GM19455 (cell line): ENCODE data around the gene HEMGN.
A peak's percentile ranks its signal among the peaks of the same experiment; 100 is the strongest.

Source experiments
- ATAC-seq: cut with Tn5 transposase; IDR thresholded peaks from one replicate; pipeline ENCODE4 v1.9.1; 2021; ENCODE audit not compliant: unreplicated experiment

The HEMGN gene

GRCh38 chr9:97933297-97933998 lies 4.5 kb downstream of the HEMGN start:
- ATAC-seq: no peak

GRCh38 chr9:97930972-97931371 lies 7.0 kb downstream of the HEMGN start:
- ATAC-seq: no peak

GRCh38 chr9:97928986-97929604 lies 8.9 kb downstream of the HEMGN start:
- ATAC-seq: no peak

- no peak for ATAC-seq
Measured at GRCh38 chr9:97925497-97926334, 12.3 kb downstream of the HEMGN start.

GRCh38 chr9:97924386-97924785 lies 13.6 kb downstream of the HEMGN start:
- ATAC-seq: no peak

- ATAC-seq: no peak
Measured at GRCh38 chr9:97923529-97924108, 14.4 kb downstream of the HEMGN start.

GRCh38 chr9:97921959-97922724 lies 15.8 kb downstream of the HEMGN start, which contains the start of gene TRMO:
TSS of gene TRMO (minus strand) at chr9:97922500. CDS start at chr9:97922493, 7 bp downstream.
- ATAC-seq: peak; percentile 86

- no peak for ATAC-seq
Measured at GRCh38 chr9:97919217-97919813, 18.7 kb downstream of the HEMGN start.

- no peak for ATAC-seq
Measured at GRCh38 chr9:97918611-97919010, 19.4 kb downstream of the HEMGN start.

- no peak for ATAC-seq
Measured at GRCh38 chr9:97911970-97912369, 26.0 kb downstream of the HEMGN start.

GRCh38 chr9:97911528-97911927 lies 26.4 kb downstream of the HEMGN start:
- no peak for ATAC-seq

GRCh38 chr9:97910357-97910756 lies 27.6 kb downstream of the HEMGN start:
- no peak for ATAC-seq

GRCh38 chr9:97908705-97909104 lies 29.3 kb downstream of the HEMGN start:
- ATAC-seq: no peak

GRCh38 chr9:97907632-97908031 lies 30.3 kb downstream of the HEMGN start:
- no peak for ATAC-seq

GRCh38 chr9:97907046-97907445 lies 30.9 kb downstream of the HEMGN start:
- no peak for ATAC-seq

- no peak for ATAC-seq
Measured at GRCh38 chr9:97906236-97906831, 31.6 kb downstream of the HEMGN start.

GRCh38 chr9:97905228-97905627 lies 32.7 kb downstream of the HEMGN start:
- no peak for ATAC-seq

GRCh38 chr9:97904725-97905124 lies 33.2 kb downstream of the HEMGN start:
- ATAC-seq: no peak

GRCh38 chr9:97903177-97903576 lies 34.8 kb downstream of the HEMGN start:
- no peak for ATAC-seq
